SK-N-MC (cell line): ENCODE measurements around the gene SEL1L2.

Experiments
- EZH2 ChIP-seq: fragments of 200-600 bp; sonication (generic); IDR thresholded peaks from one replicate; pipeline ENCODE4 v1.6.1; 2017; ENCODE audit warnings: antibody characterized with exemption
- POLR2AphosphoS5 ChIP-seq: IDR thresholded peaks from 2 replicates; pipeline ENCODE4 v1.6.1; 2012; ENCODE audit warnings: mild to moderate bottlenecking, low read depth, low read length, borderline replicate concordance

GRCh38 chr20:13800728-13801134, 189.7 kb downstream of the SEL1L2 start:
- no peak for TF ChIP-seq POLR2AphosphoS5
- no peak for TF ChIP-seq EZH2
